NOMO-1 (cell line): ENCODE results near the gene FXN.

Source experiments
- DNase-seq, 2 experiments: peaks; one replicate each; lab custom pipeline; 2025; ENCODE audit not compliant: unreplicated experiment in 2 of 2; lab: John Stamatoyannopoulos, UW

Gene FXN

DNA sequence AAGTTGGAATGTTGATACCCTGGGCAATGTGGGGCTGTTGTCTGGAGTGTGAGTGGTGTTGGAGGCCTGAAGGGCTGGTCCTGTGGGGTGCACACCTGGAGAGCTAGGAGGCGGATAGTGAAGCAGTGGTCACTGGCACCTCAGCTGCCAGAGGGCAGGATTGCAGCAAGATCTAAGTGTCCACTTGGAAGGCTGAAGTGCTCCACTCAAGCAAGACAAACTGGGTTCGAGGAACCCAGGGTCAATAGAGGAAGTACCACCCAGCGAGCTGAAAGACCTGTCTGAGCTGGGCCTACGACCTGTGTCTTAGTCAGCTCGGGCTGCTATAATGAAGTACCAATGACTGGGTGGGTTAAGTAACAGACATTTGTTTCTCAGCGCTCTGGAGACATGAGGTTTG is 98.9 kb downstream of the FXN start:
- no peak for DNase-seq

DNA sequence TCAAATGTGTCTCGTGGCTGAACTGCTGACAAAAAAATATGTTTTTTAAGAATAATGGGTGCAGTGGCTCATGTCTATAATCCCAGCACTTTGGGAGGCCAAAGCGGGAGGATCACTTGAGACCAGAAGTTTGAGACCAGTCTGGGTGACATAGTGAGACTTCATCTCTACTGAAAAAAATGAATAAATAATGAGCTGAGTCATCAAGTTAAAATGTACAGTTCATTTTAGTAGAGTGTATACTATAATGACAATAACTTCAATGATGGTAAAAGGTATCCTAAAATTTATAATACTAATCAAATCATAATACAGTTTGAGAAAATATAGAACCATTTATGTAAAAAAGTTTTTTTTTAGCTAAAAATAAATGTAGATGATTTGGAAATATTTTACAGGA is 100.6 kb downstream of the FXN start:
- DNase-seq: no peak

DNA sequence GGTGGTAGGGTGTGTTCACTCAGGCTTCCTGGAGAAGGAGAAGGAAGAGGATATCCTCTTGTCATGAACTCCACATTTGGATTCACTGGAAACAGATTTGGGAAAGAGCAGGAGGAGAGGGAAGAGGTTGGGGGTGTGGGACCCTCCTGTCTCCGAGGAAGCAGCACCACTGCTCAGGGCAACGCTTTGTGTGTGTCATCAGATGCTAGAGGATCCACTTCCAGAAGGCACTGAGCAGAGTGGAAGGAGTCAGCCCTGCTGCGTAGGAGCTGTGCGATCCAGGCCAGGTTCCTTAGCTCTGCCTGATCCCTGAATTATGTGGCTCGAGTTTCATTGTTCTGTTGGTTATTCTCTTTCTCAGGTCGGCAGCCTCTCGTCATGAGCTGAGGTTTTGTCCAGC is 101.2 kb downstream of the FXN start:
- DNase-seq: no peak

DNA sequence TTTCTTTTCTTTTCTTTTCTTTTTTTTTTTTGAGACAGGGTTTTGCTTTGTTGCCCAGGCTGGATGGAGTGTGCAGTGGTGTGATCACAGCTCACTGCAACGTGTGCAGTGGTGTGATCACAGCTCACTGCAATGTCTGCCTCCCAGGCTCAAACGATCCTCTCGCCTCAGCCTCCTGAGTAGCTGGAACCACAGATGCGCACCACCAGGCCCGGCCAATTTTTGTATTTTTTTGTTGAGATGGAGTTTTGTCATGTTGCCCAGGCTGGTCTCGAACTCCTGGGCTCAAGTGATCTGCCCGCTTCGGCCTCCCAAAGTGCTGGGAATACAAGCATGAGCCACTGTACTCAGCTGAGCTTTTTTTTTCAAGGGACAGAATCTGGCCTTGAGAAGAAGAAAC is 101.8 kb downstream of the FXN start:
- no peak for DNase-seq

DNA sequence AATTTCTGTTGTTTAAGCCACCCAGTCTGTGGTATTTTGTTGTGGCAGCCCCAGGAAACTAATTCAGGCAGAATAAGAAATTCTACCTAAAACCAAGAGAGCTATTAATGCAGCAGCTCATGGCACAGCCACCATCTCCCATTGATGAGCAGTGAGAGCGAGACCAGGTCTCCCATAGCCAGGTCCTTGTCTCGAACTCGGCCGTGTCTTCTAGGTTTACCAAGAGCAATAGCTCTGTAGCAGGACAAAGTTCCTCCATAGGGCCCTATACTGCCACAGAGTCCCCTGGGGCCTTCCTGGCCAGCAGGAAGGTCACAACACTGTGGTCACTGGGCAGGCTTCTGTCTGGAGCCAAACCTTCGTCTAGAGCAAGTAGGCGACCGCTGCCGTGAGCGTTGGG is 104.0 kb downstream of the FXN start:
- DNase-seq: no peak

DNA sequence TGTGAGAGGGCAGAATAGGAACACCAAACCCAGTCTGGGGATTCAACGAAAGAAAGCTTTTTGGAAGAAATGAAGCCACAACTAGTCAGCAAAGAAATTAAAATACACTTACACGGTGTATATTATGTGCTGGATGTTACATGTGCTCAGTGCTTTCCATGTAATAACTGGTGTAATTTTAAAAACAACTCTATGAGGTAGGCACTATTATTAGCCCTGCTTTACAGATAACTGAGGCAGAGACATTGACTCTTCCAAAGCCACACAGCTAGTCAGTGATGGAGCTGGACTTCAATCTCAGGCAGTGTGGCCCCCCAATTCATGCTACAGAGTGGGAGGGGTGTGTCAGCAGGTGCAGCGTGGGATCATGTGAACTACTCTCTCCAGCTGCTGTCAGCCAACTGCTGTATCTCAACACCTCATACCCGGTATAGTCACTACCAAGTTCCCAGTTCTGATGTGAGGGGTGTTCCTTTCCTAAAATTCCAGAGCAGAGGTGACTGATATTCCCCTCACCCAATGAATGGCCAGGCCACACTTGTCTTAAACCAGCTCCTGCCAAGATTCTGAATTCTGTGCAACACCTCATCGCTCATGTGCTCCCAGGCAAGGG is 104.7 kb downstream of the FXN start:
- DNase-seq: no peak

DNA sequence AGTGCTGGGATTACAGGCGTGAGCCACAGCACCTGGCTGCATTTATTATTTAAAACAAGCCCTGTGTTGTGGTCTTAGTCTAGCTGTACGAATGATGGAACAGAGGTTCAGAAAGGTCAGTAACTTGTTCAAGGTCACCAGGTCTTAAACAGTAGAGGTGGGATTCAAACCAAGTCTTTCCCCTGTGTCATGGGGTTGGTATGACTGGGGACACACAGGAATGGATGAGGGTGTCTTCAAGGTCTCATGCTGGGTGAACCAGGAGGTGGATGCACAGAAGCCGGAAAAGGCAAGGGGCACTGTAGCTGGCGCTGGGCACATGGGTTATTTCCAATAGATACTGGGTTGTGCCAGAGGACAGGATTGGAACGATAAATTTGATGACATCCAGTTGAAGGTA is 106.3 kb downstream of the FXN start:
- no peak for DNase-seq

DNA sequence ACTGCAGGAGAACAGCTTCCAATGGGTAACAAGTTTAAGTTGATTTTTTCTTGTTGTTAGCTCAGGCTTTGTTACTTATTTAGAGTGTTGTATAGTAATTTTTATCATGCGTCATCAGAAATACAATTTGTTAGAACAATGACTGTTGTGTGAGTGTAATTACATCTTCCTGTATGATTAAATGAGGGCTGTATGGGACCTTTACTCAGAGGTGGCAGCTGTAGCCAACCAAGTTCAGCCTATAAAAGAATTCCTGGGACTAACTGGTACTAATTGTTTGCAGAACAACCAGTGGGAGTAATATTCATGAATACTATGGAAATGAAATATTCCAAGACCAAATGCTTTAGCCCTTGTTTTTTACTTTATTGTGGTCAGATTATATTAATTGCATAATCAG is 107.7 kb downstream of the FXN start:
- DNase-seq: no peak

DNA sequence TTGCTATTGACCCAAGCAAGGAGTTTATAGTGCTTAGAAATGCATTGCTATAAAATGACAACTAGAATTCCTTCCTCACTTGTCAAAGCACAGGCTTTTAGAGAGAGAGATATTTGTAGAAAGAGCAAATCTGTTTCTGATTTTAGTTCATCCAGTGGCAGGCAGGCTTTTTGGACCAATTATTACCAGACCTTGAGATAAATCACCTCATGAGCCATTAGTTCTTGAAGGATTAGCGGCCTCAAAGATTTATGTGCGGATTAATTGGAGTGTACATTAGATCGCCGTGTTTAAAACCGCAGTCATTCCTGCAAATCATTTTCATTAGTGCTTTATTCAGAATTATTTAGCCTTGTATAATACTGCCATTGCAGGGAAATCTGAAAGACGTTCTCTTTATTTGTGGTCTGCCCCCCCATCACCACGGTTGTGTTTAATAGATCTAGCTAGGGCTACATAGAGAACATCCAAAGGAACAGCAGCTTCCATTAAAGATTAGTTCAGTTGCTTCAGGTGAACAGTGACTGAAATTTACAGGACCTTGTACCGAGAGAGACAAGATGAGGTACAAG is 109.7 kb downstream of the FXN start:
- no peak for DNase-seq

DNA sequence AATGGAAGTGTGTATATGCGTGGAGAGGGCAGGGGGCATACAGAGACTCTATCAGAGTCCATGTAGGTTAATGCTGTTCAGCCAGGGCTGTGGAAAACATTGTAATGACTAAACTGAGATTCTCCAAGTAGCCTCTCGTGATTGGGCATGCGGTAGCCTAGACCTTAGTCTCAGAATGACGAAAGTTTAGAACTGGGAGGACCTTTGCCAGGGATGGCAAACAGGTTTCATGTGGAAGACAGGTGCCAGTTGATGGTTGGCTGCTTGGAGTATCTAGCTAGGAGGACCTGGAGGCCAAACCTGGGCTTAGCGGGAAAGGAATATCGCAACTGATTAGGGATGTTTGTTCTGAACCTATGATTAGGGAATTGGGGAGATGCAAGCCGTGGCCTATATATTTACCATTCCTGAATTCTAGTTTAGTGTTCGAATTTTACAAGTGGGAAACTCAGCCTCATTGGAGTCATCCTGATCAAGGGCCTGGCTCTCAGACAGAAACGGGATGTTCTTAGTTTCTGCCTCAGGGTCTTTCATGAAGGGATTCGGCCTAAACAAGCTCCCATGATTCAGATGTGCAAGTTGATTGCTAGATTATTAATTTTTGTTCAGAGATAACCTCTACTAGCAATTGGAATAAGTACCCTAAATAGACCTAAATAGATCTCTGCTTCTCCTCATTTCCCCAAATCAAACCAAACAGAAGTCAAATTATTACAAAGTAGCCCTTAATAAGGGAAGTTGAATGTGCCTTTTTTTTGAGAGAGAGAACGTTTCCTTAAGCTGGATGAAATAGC is 111.7 kb downstream of the FXN start:
- DNase-seq: no peak

DNA sequence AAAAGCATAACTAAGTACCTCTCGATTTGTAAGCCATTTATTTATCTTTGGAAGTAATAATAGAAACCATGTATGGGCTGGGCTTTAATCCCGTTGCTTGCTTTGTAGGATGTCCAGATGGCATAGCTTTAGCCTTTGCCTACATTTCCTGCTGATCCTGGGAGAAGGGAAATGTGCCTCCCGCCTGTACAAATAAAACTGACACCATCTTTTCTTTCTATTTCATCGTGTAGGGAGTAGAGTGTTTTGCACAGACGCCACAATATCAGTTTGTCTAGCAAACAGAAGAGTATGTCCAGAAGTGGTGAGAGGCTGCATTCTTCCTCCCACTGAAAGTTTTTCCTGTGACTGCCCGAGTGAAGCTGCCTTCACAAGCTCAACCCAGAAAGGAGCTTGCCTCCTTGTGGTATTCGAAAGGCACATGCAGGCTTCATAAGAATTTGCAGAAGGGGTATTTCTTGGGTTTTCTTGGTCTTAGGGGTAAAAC is 113.8 kb downstream of the FXN start:
- no peak for DNase-seq
